ENCODE results near the gene ASB2.

DNA sequence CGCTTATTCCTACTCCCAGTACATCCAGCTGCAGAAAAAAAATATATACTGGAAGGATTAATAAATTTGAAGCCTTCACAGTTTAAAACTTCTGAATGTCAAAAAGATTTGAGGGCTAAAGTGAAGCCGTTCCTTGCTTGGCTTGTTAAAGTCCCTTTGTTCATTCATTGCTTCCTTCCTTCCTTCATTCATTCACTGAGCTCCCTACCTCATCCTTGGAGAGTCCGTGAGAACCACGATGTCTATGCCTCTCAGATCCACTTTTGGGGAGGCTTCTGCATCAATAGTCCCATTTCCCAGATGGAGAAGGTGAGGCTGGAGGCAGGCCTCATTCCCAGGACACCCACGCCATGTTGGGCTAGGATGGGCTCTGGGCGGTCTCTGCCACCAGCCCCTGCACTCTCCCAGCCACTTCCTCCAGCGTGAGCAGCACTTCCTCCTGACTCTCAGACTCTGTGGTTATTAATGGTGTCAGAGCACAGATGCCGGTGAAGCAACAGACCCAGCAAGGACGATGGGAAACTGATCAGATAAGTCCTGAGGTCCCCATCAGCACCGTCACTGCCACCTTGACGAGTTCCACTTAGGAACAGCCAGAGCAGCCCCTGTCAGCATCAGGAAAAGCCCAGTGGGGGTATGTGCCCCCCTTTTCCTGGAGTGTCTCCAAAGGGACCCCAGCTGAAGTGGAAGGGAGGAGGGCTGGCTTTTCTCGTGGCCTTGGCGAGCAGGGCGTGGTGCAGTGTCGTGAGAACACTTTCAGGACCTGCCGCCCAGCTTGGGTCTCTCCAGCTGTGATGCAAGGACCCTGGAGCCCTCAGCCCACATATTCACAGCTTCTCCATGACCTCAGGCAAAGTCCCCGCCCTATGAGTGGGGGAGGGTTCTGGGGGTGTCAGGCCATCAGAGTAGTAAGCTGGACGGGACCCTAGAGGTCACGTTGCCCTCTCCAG lies 21.2 kb downstream of the ASB2 start:
- TF ChIP-seq GLIS1 (tag by site-specific recombination; IDR thresholded peaks at IDR 0.05) = no peak
- TF ChIP-seq, protein P1, sequence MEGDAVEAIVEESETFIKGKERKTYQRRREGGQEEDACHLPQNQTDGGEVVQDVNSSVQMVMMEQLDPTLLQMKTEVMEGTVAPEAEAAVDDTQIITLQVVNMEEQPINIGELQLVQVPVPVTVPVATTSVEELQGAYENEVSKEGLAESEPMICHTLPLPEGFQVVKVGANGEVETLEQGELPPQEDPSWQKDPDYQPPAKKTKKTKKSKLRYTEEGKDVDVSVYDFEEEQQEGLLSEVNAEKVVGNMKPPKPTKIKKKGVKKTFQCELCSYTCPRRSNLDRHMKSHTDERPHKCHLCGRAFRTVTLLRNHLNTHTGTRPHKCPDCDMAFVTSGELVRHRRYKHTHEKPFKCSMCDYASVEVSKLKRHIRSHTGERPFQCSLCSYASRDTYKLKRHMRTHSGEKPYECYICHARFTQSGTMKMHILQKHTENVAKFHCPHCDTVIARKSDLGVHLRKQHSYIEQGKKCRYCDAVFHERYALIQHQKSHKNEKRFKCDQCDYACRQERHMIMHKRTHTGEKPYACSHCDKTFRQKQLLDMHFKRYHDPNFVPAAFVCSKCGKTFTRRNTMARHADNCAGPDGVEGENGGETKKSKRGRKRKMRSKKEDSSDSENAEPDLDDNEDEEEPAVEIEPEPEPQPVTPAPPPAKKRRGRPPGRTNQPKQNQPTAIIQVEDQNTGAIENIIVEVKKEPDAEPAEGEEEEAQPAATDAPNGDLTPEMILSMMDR (tag by site-specific recombination; IDR thresholded peaks at IDR 0.05) = no peak
- no peak for TF ChIP-seq ZNF76 (tag by site-specific recombination; IDR thresholded peaks at IDR 0.05; ENCODE audit: borderline replicate concordance, low read depth)
- TF ChIP-seq, protein P2, sequence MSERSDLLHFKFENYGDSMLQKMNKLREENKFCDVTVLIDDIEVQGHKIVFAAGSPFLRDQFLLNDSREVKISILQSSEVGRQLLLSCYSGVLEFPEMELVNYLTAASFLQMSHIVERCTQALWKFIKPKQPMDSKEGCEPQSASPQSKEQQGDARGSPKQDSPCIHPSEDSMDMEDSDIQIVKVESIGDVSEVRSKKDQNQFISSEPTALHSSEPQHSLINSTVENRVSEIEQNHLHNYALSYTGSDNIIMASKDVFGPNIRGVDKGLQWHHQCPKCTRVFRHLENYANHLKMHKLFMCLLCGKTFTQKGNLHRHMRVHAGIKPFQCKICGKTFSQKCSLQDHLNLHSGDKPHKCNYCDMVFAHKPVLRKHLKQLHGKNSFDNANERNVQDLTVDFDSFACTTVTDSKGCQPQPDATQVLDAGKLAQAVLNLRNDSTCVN (tag by site-specific recombination; optimal IDR thresholded peaks at IDR 0.05) = no peak
- no peak for TF ChIP-seq ZNF10 (tag by site-specific recombination; IDR thresholded peaks at IDR 0.05)
- TF ChIP-seq MZF1 (tag by site-specific recombination; IDR thresholded peaks at IDR 0.05; ENCODE audit: borderline replicate concordance) = no peak
- no peak for TF ChIP-seq ZNF274 (IDR thresholded peaks at IDR 0.05; ENCODE audit: low read length)
- TF ChIP-seq ZNF274 (tag by site-specific recombination; IDR thresholded peaks at IDR 0.05; ENCODE audit: borderline replicate concordance) = no peak
- TF ChIP-seq YY1 (tag by site-specific recombination; IDR thresholded peaks at IDR 0.05) = no peak
- TF ChIP-seq, protein P3, sequence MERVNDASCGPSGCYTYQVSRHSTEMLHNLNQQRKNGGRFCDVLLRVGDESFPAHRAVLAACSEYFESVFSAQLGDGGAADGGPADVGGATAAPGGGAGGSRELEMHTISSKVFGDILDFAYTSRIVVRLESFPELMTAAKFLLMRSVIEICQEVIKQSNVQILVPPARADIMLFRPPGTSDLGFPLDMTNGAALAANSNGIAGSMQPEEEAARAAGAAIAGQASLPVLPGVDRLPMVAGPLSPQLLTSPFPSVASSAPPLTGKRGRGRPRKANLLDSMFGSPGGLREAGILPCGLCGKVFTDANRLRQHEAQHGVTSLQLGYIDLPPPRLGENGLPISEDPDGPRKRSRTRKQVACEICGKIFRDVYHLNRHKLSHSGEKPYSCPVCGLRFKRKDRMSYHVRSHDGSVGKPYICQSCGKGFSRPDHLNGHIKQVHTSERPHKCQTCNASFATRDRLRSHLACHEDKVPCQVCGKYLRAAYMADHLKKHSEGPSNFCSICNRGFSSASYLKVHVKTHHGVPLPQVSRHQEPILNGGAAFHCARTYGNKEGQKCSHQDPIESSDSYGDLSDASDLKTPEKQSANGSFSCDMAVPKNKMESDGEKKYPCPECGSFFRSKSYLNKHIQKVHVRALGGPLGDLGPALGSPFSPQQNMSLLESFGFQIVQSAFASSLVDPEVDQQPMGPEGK (tag by site-specific recombination; IDR thresholded peaks at IDR 0.05) = no peak

Data from HEK293 (cell line).